Transverse colon (tissue), 4 donors: ENCODE data around the gene GLIPR1L1. TPM values are rescaled to one million over a fixed set of nuclear protein-coding genes. Genes with fewer than 3 reads are reported as not detected.
"Not testable (repeated sequence)": the region's sequence is repeated elsewhere in the genome, so short reads cannot be mapped to it uniquely, and the experiment has no call there.

Source experiments
- DNase-seq: peaks from one replicate; pipeline ENCODE4 v3.0.0-alpha.2; 2019
- H3K27ac ChIP-seq, 4 donors: fragments of 200-600 bp; sonication (generic); 2 replicates each; pipeline ENCODE4 v1.5.1; 2016 to 2018; ENCODE audit warnings: inconsistent platforms in 4 of 4
- H3K27me3 ChIP-seq: fragments of 200-600 bp; sonication (generic); 2 replicates; pipeline ENCODE4 v1.5.1; 2017; ENCODE audit warnings: inconsistent platforms
- H3K36me3 ChIP-seq, 4 donors: fragments of 200-600 bp; sonication (generic); 2 replicates each; pipeline ENCODE4 v1.5.1; 2017 to 2019; ENCODE audit warnings: inconsistent platforms in 4 of 4
- H3K4me1 ChIP-seq, 4 donors: fragments of 200-600 bp; sonication (generic); 2 replicates each; pipeline ENCODE4 v1.5.1; 2017 to 2020; ENCODE audit warnings: inconsistent platforms in 4 of 4
- H3K4me3 ChIP-seq, 4 donors: fragments of 200-600 bp; sonication (generic); 1 replicate in 1 of 4; 2 replicates in 3 of 4; pipeline versions ENCODE4 v1.5.1 to v1.6.1; 2017 to 2019; ENCODE audit warnings: inconsistent platforms in 4 of 4
- H3K9me3 ChIP-seq, 2 donors: fragments of 200-600 bp; sonication (generic); 2 replicates each; pipeline ENCODE4 v1.5.1; 2017 to 2019; ENCODE audit warnings: inconsistent platforms in 2 of 2
- CTCF ChIP-seq, 5 experiments: fragments of 200-600 bp in 3 of 5; fragments of 450-650 bp in 2 of 5; sonication (generic) in 3 of 5; IDR thresholded peaks; 1 replicate in 2 of 5; 2 replicates in 3 of 5; pipeline ENCODE4 v1.5.1; 2016 to 2017; ENCODE audit warnings: antibody characterized with exemption in 5 of 5, inconsistent platforms in 3 of 5, mild to moderate bottlenecking in 2 of 5, moderate library complexity in 1 of 5
- EP300 ChIP-seq: sonication (generic); formaldehyde crosslinking; IDR thresholded peaks from one replicate; pipeline ENCODE4 v1.6.1; 2017; ENCODE audit warnings: antibody characterized with exemption, low read depth
- POLR2A ChIP-seq: fragments of 450-650 bp; IDR thresholded peaks from one replicate; pipeline ENCODE4 v1.6.1; 2016; ENCODE audit warnings: antibody characterized with exemption, mild to moderate bottlenecking, moderate library complexity
- POLR2AphosphoS5 ChIP-seq, 3 donors: sonication (generic); formaldehyde crosslinking; IDR thresholded peaks; one replicate each; pipeline ENCODE4 v1.6.1; 2016; ENCODE audit warnings: antibody characterized with exemption in 3 of 3
- WGBS, 2 donors: methylation state at CpG; one replicate each; pipeline ENCODE4 v1.1.5; 2018; ENCODE audit warnings: low coverage in 1 of 2; 5-methylcytosine and 5-hydroxymethylcytosine counted together
- in situ Hi-C, 4 donors: fragments of 200-750 bp; cut with MboI; loops; one replicate each; pipeline versions ENCODE4 v1.15.0 to v1.15.1; 2017; ENCODE audit warnings: low sequenced_read_pairs in 3 of 4, low pct_ligation_motif_present in 1 of 4, low pct_unique_long_range_greater_than_20kb in 1 of 4
- intact Hi-C: fragments of 100-400 bp; cut with DNase I; formaldehyde crosslinking; loops from one replicate; pipeline ENCODE4 v1.15.1; 2023; ENCODE audit warnings: low total_unique reads
- total RNA-seq, 4 donors: library from RNA; depleted of rRNA; stranded (reverse); fragments of >200 nt; gene quantifications; one replicate each; pipeline ENCODE4 v1.1.0, GENCODE V29; 2016

Gene GLIPR1L1
- total RNA-seq, 4 donors from 2014 or later, result not detected

DNA sequence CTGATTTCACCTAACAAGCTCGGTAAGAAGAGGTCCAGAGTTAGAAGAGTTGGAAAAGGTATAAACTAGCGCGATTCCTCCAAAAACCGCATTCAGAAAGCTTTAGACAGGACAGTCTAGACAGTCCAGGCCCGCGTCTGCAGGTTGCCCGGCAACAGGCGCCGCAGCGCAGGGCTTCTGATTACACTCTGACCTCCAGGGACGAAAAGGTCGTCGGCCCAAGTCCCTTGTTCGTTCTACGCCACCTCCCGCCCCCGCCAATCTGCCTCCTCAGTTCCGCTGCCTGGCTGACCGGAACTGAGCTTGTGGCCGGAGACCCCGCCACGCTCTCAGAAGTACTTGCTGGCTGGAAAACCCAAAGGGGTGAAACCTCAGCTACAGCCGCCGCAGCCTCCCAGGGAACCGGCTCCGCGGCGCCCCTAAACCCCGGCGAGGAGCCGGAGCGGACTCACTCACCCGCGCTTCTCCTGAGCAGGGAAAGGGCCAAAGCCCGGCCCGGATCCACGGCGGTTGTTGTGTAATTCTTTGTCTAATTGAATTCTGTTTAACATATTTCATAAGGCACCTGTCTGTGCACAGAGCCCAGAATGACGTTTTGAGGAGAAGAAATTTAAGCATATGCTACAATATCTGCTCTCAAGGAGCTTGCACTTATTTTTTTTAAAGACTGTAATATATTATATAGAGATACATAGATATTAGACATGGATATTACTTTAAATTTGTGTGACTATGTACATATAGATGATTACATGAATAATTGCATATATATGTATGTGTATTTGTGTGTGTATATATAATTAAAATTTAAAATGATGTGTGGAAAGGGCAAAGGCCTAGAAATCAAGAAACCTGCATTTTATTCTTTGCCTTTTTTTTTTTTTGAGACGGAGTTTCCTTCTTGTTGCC is 4.3 kb upstream of the GLIPR1L1 start, which contains the start of gene CAPS2:
Gene CAPS2 (minus strand): TSS at position 407 of the 909 bp plus-strand sequence. CDS start 3,826 bp downstream, outside the sequence.
- 3 to 10% methylated on average over 10 to 37 of the region's 40 CpGs for WGBS, 2 donors
- TF ChIP-seq POLR2A, result no peak
- no peak for TF ChIP-seq CTCF (IDR thresholded peaks at IDR 0.05)
- no peak for TF ChIP-seq EP300
- peak; percentile 6 to 43 (median 42) for TF ChIP-seq POLR2AphosphoS5 (IDR thresholded peaks at IDR 0.05)
- Histone ChIP-seq H3K27me3 (no peaks in the 10 kb centered on the region), H3K36me3 (no peaks in the 10 kb centered on the region), H3K4me1 (peaks cover 0 to 11% (median 6%) of the 10 kb centered on the region in 4 donors), H3K4me3 (peak within 1 kb of the TSS; percentile 31 to 69 (median 48)), H3K27ac (peak within 1 kb of the TSS; percentile 11 to 63 (median 50)), H3K9me3 (no peaks in the 10 kb centered on the region)
- intact Hi-C loops, result loop anchor here (2.0 to 10.0 kb wide), 2 partner anchors 61 to 155 kb away; partner anchors contain the start of genes GLIPR1 and GLIPR1L2
- in situ Hi-C loops, result loop anchor here in 2 of 4 donors (10.0 kb wide), 1 partner anchor 175 kb away; no protein-coding TSS in a partner anchor
- peak; percentile 82 for DNase-seq

DNA sequence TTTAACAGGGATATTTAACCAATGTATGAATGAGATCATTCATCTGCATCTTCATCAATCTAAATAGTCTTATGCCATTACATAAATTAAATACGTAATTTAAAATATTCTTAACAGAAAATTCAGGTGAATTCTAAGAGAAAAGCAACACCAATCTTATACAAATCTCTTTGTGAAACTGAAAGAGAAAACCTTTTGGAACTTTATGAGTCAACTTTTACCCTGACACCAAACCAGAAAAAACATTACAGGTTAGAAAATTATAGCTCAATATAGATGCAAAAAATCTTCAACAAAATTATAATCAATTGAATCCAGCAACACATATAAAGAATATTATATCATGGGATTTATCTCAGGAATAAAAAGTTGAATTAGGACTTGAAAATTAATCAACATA is 3.4 kb downstream of the GLIPR1L1 start:
- no peak for DNase-seq
- H3K27ac ChIP-seq, result no peak overlapping the region
- 54 to 73% methylated on average over 1 of the region's 1 CpG for WGBS, 2 donors
- H3K9me3 ChIP-seq, result no peaks in the 10 kb centered on the region
- no peak for TF ChIP-seq POLR2AphosphoS5 (IDR thresholded peaks at IDR 0.05)
- TF ChIP-seq CTCF (IDR thresholded peaks at IDR 0.05), result no peak
- TF ChIP-seq POLR2A, result no peak
- TF ChIP-seq EP300, result no peak
- no peaks in the 10 kb centered on the region for H3K4me1 ChIP-seq
- H3K36me3 ChIP-seq, result no peaks in the 10 kb centered on the region
- in situ Hi-C loops (loop anchor here in 2 of 4 donors (10.0 kb wide), 1 partner anchor 167 kb away; no protein-coding TSS in a partner anchor), intact Hi-C loops (loop anchor here (10.0 kb wide), 1 partner anchor 147 kb away; the partner anchor contains the start of gene GLIPR1)
- no peaks in the 10 kb centered on the region for H3K27me3 ChIP-seq
- H3K4me3 ChIP-seq, result no peak overlapping the region

- H3K9me3 ChIP-seq, result no peaks in the 10 kb centered on the region
- intact Hi-C loops, result no loop called here
- WGBS, 2 donors, result 86 to 89% methylated on average over 5 of the region's 5 CpGs
- no peaks in the 10 kb centered on the region for H3K27me3 ChIP-seq
- H3K27ac ChIP-seq, result no peak overlapping the region
- no peak for DNase-seq
- no peaks in the 10 kb centered on the region for H3K4me1 ChIP-seq
- in situ Hi-C loops, result no loop called here
- TF ChIP-seq EP300 (no peak), POLR2AphosphoS5 (IDR thresholded peaks at IDR 0.05) (no peak), POLR2A (no peak), CTCF (IDR thresholded peaks at IDR 0.05) (no peak)
- no peak overlapping the region for H3K4me3 ChIP-seq
- H3K36me3 ChIP-seq, result no peaks in the 10 kb centered on the region
Measured at GRCh38 chr12:75341873-75342272, 7.4 kb downstream of the GLIPR1L1 start.

DNA sequence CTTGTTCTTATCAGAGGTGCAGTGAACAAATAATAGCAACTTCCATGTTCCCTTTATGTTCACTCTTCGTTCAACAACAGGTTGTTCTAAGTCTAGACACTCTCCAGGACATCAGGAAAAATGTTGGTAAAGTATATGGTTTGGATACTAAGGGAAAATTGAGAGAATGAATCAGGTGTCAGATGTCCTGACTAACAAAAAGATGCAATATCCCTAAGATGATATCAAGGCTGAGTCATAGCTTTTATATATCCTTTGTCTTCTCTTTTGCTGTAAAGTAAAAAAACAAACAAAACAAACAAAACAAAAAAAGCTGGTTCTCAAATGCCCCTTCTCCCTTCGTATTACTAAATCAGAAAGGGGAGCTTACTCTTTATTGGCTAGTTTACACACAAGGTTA is 11.1 kb downstream of the GLIPR1L1 start:
- H3K9me3 ChIP-seq, result no peaks in the 10 kb centered on the region
- DNase-seq, result no peak
- in situ Hi-C loops (no loop called here), intact Hi-C loops (loop anchor here (1.0 kb wide), 1 partner anchor 32 kb away; no protein-coding TSS in a partner anchor)
- H3K27me3 ChIP-seq, result no peaks in the 10 kb centered on the region
- no peak overlapping the region for H3K4me3 ChIP-seq
- no peak for TF ChIP-seq CTCF (IDR thresholded peaks at IDR 0.05)
- no peak for TF ChIP-seq POLR2AphosphoS5 (IDR thresholded peaks at IDR 0.05)
- TF ChIP-seq EP300, result no peak
- no peak for TF ChIP-seq POLR2A
- no peak overlapping the region for H3K27ac ChIP-seq
- 75 to 86% methylated on average over 2 of the region's 2 CpGs for WGBS, 2 donors
- H3K4me1 ChIP-seq, result no peaks in the 10 kb centered on the region
- H3K36me3 ChIP-seq, result no peaks in the 10 kb centered on the region

DNA sequence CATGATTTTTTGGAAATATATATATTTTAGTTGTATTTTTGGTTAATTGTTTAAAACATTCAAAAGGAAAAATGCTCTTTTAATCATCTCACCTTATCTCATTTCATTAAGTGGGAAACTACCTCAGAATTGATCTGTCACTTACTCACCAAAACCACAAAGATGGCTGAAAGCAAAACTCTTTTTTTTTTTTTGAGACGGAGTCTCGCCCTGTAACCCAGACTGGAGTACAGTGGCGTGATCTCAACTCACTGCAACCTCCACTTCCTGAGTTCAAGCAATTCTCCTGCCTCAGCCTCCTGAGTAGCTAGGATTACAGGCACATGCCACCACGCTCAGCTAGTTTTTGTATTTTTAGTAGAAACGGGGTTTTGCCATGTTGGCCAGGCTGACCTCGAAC is 11.7 kb downstream of the GLIPR1L1 start:
- H3K27me3 ChIP-seq, DNase-seq, H3K4me1 ChIP-seq, H3K9me3 ChIP-seq, H3K27ac ChIP-seq, intact Hi-C loops, in situ Hi-C loops, H3K36me3 ChIP-seq, H3K4me3 ChIP-seq: not testable (repeated sequence)
- WGBS, 2 donors, result 71 to 84% methylated on average over 6 of the region's 6 CpGs
